Thoracic aorta (tissue), 2 donors: ENCODE results near the gene KLK1. TPM values are rescaled to one million over a fixed set of nuclear protein-coding genes. Genes with fewer than 3 reads are reported as not detected.
"Not testable (repeated sequence)": the region's sequence is repeated elsewhere in the genome, so short reads cannot be mapped to it uniquely, and the experiment has no call there.

Source experiments
- ATAC-seq: fragments of 150-250 bp; one replicate; pipeline ENCODE4 v1.8.0; 2017; ENCODE audit warnings: low read depth; ENCODE audit not compliant: insufficient number of reproducible peaks, low FRiP score
- DNase-seq: peaks from one replicate; pipeline ENCODE4 v3.0.0-alpha.2; 2020; ENCODE audit warnings: low spot score
- H3K27ac ChIP-seq, 2 donors: fragments of 200-600 bp; sonication (generic); 1 replicate in 1 of 2; 2 replicates in 1 of 2; pipeline ENCODE4 v1.5.1; 2016; ENCODE audit warnings: mild to moderate bottlenecking in 2 of 2, moderate library complexity in 2 of 2
- H3K27me3 ChIP-seq: fragments of 200-600 bp; sonication (generic); replicated peaks from 2 replicates; pipeline ENCODE4 v1.6.0; 2016; ENCODE audit warnings: mild to moderate bottlenecking; ENCODE audit not compliant: insufficient read depth
- H3K36me3 ChIP-seq: fragments of 200-600 bp; sonication (generic); one replicate; pipeline ENCODE4 v1.5.1; 2016
- H3K4me1 ChIP-seq, 2 donors: fragments of 200-600 bp; sonication (generic); 1 replicate in 1 of 2; 2 replicates in 1 of 2; pipeline versions ENCODE4 v1.5.1 to v1.6.0; 2016; ENCODE audit warnings: low read depth in 2 of 2, mild to moderate bottlenecking in 1 of 2; ENCODE audit not compliant: control insufficient read depth in 1 of 2
- H3K4me3 ChIP-seq: fragments of 200-600 bp; sonication (generic); 2 replicates; pipeline ENCODE4 v1.5.1; 2016; ENCODE audit warnings: mild to moderate bottlenecking
- H3K9me3 ChIP-seq: fragments of 200-600 bp; sonication (generic); 2 replicates; pipeline ENCODE4 v1.5.1; 2016
- total RNA-seq, 2 donors: library from RNA; depleted of rRNA; stranded (reverse); fragments of >200 nt; gene quantifications; one replicate each; pipeline versions ENCODE4 v1.1.0 to v1.2.3, GENCODE V29; 2016
- TF ChIP-seq, protein P1 (sequence below): fragments of 200-600 bp; sonication (generic); IDR thresholded peaks from one replicate; pipeline ENCODE4 v1.5.1; 2019; ENCODE audit warnings: antibody characterized with exemption

Gene KLK1
- total RNA-seq, 2 donors from 2014 or later: not detected

DNA sequence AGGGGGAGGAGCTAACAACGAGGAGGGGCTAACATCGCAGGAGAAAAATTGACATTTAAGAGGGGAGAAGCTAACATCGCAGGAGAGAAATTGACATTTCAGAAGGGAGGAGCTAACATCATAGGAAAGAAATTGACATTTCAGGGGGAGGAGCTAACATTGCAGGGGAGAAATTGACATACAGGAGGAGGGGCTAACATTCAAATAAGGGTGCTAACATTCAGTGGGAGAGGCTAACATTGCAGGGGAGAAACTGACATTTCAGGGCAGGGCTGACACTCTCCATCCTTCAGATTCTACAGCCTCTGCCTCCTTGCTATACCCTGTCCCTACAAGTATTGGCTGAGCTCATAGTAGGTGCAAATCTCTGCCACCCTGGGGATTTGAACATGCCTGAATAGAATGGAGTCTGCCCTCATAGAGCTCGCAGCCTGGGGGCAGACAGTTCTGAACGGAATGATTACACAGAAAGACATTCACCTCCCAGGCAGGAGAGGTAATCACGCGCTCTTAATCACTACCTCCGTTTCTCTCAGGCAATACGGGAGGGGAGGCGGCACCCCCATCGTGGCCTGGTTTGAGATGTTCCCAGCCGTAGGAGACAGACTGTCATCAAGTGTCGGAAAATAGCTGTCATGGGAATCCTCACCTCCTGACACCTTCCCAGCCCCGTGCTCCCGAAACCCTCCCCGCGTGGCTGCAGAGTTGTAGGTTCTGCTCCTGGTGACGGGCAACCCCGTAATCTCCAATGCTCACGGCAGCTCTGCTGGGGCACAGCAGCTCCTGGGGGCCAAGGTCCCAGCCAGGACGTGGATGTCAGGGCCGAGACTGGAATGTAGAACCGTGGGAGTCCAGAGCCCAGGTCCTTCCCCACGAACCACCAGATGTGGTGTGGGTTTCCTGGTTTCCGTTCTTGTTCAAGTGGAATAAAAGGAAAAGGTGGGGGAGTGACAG lies 43.8 kb downstream of the KLK1 start:
- Histone ChIP-seq H3K27ac (no peak overlapping the region), H3K4me1 (no peaks in the 10 kb centered on the region), H3K9me3 (peaks cover 6% of the 10 kb centered on the region), H3K27me3 (no peaks in the 10 kb centered on the region), H3K4me3 (no peak overlapping the region), H3K36me3 (no peaks in the 10 kb centered on the region)
- TF ChIP-seq, protein P1, sequence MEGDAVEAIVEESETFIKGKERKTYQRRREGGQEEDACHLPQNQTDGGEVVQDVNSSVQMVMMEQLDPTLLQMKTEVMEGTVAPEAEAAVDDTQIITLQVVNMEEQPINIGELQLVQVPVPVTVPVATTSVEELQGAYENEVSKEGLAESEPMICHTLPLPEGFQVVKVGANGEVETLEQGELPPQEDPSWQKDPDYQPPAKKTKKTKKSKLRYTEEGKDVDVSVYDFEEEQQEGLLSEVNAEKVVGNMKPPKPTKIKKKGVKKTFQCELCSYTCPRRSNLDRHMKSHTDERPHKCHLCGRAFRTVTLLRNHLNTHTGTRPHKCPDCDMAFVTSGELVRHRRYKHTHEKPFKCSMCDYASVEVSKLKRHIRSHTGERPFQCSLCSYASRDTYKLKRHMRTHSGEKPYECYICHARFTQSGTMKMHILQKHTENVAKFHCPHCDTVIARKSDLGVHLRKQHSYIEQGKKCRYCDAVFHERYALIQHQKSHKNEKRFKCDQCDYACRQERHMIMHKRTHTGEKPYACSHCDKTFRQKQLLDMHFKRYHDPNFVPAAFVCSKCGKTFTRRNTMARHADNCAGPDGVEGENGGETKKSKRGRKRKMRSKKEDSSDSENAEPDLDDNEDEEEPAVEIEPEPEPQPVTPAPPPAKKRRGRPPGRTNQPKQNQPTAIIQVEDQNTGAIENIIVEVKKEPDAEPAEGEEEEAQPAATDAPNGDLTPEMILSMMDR: no peak
- DNase-seq (no peak), ATAC-seq (no peak)

DNA sequence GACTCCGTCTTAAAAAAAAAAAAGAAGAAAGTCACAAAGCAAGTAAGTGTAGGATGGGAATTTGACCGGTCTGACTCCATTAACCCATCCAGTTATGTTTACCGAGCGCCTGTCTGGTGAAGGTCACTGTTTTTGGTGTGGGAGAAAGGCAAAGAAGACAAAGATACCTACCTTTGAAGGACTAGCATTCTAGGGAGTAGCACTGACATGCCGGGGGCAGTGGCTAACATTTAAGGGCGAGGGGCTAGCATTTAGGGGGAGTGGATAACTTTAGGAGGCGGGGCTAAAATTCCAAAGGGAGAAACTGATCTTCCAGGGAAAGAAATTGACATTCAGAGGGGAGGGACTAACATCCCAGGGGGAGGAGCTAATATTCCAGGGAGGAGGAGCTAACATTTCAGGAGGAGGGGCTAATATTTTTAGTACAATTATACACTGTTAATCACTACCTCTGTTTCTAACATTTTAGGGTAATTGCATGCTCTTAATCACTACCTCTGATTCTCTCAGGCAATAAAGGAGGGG lies 44.6 kb downstream of the KLK1 start:
- H3K4me3 ChIP-seq: no peak overlapping the region
- TF ChIP-seq, protein P1: no peak
- no peak for DNase-seq
- no peaks in the 10 kb centered on the region for H3K4me1 ChIP-seq
- ATAC-seq: no peak
- H3K9me3 ChIP-seq: peaks cover 6% of the 10 kb centered on the region
- no peak overlapping the region for H3K27ac ChIP-seq
- H3K36me3 ChIP-seq: no peaks in the 10 kb centered on the region
- no peaks in the 10 kb centered on the region for H3K27me3 ChIP-seq

DNA sequence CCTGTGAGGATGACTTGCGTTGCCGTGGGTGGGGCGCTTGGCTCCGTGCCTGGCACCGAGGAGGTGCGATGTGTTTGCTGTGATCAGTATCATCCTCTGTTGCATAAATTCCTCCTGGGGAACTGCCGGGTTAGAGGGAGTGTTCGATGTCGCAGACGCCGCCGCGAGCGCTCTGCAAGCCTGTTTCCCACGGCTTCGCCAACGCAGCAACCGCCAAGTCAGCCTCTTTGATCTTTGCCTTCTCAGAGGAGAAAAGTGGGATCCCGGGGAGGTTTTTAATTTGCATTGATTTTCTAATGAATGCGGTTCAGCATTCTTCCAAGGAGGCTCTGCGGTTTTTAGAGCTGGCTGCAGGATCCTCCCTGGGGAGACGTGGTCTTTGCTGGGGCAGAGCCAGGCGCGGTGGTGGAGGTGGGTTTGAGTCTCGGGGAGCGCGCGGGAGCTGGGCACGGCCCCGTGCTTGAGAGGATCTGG lies 45.7 kb downstream of the KLK1 start:
- Histone ChIP-seq H3K4me1 (no peaks in the 10 kb centered on the region), H3K36me3 (no peaks in the 10 kb centered on the region), H3K9me3 (peaks cover 6% of the 10 kb centered on the region), H3K27me3 (no peaks in the 10 kb centered on the region), H3K4me3 (no peak overlapping the region), H3K27ac (no peak overlapping the region)
- no peak for DNase-seq
- no peak for ATAC-seq
- TF ChIP-seq, protein P1: no peak

DNA sequence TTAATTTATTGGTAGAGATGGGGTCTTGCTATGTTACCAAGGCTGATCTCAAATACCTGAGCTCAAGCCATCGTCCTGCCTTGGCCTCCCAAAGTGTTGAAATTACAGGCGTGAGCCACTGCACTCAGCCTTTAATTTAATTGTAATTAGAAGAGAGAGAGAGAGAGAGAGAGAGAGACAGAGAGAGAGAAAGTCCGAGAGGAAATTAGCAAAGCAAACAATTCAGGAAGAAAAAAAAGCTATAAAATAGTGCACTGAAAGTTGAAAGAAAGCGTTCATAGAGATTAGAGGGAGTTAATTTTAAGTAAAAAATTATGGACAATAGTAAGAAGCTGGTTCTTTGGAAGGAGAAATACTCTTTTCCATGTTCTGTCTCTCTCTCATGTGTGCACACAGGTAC lies 46.3 kb downstream of the KLK1 start:
- Histone ChIP-seq H3K9me3 (peaks cover 9% of the 10 kb centered on the region), H3K4me1 (no peaks in the 10 kb centered on the region), H3K27ac (no peak overlapping the region), H3K27me3 (no peaks in the 10 kb centered on the region), H3K4me3 (no peak overlapping the region), H3K36me3 (no peaks in the 10 kb centered on the region)
- TF ChIP-seq, protein P1: no peak
- DNase-seq: no peak
- no peak for ATAC-seq

DNA sequence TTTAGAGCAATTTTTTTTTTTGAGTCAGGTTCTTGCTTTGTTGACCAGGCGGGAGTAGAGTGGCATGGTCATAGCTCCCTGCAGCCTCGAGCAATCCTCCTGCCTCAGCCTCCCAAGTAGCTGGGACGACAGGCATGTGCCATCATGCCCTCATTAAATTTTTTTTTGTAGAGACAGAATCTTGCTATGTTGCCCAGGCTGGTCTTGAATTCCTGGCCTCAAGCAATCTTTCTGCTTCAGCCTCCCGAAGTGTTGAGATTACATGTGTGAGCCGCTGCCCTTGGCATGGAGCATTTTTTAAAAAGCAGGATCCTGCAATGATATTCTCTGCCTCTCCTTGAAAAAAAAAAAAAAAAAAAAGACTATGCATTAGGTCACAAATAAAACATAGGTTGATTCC lies 47.5 kb downstream of the KLK1 start:
- H3K4me1 ChIP-seq: no peaks in the 10 kb centered on the region
- DNase-seq: no peak
- no peaks in the 10 kb centered on the region for H3K36me3 ChIP-seq
- H3K27ac ChIP-seq: no peak overlapping the region
- TF ChIP-seq, protein P1: no peak
- peaks cover 9% of the 10 kb centered on the region for H3K9me3 ChIP-seq
- H3K27me3 ChIP-seq: no peaks in the 10 kb centered on the region
- H3K4me3 ChIP-seq: no peak overlapping the region
- no peak for ATAC-seq

DNA sequence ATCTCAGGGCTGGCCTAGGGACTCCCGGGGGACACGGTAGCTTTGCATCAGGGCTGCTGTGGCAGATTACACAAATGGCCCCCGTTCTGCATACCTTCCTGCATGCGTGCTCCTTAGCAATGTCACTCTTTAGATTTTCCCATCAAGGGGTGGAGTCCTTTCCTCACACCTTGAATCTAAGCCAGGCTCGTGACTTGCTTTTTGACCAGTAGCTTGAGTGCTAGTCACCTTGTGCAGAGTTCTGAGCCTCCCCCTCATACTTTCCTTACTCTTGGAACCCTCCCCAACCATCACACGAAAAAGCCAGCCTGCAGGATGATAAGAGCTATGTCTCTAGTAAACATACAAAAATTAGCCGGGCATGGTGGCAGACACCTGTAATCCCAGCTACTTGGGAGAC lies 50.1 kb downstream of the KLK1 start:
- H3K4me3 ChIP-seq, H3K27ac ChIP-seq, H3K36me3 ChIP-seq, ATAC-seq, H3K27me3 ChIP-seq, H3K9me3 ChIP-seq, H3K4me1 ChIP-seq, DNase-seq: not testable (repeated sequence)

DNA sequence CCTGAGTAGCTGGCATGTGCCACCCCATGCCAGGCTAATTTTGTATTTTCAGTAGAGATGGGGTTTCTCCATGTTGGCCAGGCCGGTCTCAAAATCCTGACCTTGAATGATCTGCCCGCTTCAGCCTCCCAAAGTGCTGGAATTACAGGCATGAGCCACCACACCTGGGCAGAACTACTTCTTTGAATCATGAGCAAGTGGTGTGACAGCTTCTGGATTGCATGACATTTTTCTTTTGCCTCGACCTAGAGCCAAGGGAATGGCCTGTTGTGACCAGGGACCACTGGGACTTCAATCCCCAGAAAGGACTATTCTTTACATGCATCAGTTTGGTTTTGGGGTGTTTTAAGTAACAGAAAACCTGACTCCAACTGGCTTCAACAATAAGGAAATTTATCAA lies 50.7 kb downstream of the KLK1 start:
- ATAC-seq, DNase-seq, H3K36me3 ChIP-seq, H3K9me3 ChIP-seq, H3K4me1 ChIP-seq, H3K4me3 ChIP-seq, H3K27me3 ChIP-seq, H3K27ac ChIP-seq: not testable (repeated sequence)
